Body of pancreas (tissue), 4 donors: ENCODE measurements around the gene ATG16L1. TPM values are rescaled to one million over a fixed set of nuclear protein-coding genes. Genes with fewer than 3 reads are reported as not detected.
"Not testable (repeated sequence)": the region's sequence is repeated elsewhere in the genome, so short reads cannot be mapped to it uniquely, and the experiment has no call there.

Experiments
- ATAC-seq: fragments of 150-250 bp; one replicate; pipeline ENCODE4 v1.9.1; 2016
- DNase-seq, 4 donors: peaks; one replicate each; pipeline ENCODE4 v3.0.0-alpha.2; 2019
- H3K27ac ChIP-seq, 4 donors: fragments of 200-600 bp; sonication (generic); 1 replicate in 3 of 4; 2 replicates in 1 of 4; pipeline versions ENCODE4 v1.5.1 to v1.6.1; 2016 to 2019; ENCODE audit warnings: mild to moderate bottlenecking in 1 of 4, mixed read lengths in 1 of 4, moderate library complexity in 1 of 4
- H3K27me3 ChIP-seq, 2 donors: fragments of 200-600 bp; sonication (generic); one replicate each; pipeline ENCODE4 v1.6.0; 2016; ENCODE audit warnings: mild to moderate bottlenecking in 1 of 2
- H3K36me3 ChIP-seq, 2 donors: fragments of 200-600 bp; sonication (generic); replicated peaks in 1 of 2; 2 replicates each; pipeline ENCODE4 v1.5.1; 2016; ENCODE audit warnings: low read depth in 2 of 2; ENCODE audit not compliant: insufficient read depth in 1 of 2
- H3K4me1 ChIP-seq: fragments of 200-600 bp; sonication (generic); one replicate; pipeline ENCODE4 v1.6.0; 2016
- H3K4me3 ChIP-seq, 2 donors: fragments of 200-600 bp; sonication (generic); 1 replicate in 1 of 2; 2 replicates in 1 of 2; pipeline ENCODE4 v1.5.1; 2016 to 2019
- H3K9me3 ChIP-seq, 3 donors: fragments of 200-600 bp; sonication (generic); 1 replicate in 2 of 3; 2 replicates in 1 of 3; pipeline ENCODE4 v1.5.1; 2016
- CTCF ChIP-seq, 7 experiments: fragments of 450-650 bp in 4 of 7; fragments of 200-600 bp in 3 of 7; sonication (generic) in 3 of 7; IDR thresholded peaks; one replicate each; pipeline ENCODE4 v1.5.1; 2016 to 2019; ENCODE audit warnings: antibody characterized with exemption in 7 of 7
- POLR2A ChIP-seq, 3 donors: fragments of 450-650 bp; IDR thresholded peaks; one replicate each; pipeline ENCODE4 v1.6.1; 2016; ENCODE audit warnings: antibody characterized with exemption in 3 of 3, mild to moderate bottlenecking in 2 of 3
- WGBS, 2 donors: methylation state at CpG; one replicate each; pipeline ENCODE4 v1.1.5; 2017; 5-methylcytosine and 5-hydroxymethylcytosine counted together
- intact Hi-C: fragments of 100-400 bp; cut with DNase I; formaldehyde crosslinking; loops from one replicate; pipeline ENCODE4 v1.15.1; 2023
- total RNA-seq, 2 donors: library from RNA; depleted of rRNA; stranded (reverse); fragments of >200 nt; gene quantifications; one replicate each; pipeline ENCODE4 v1.1.0, GENCODE V29; 2016

Gene ATG16L1
- total RNA-seq, 2 donors from 2014 or later = 23.7 to 29.1 TPM

- no peak overlapping the region for H3K27ac ChIP-seq
- DNase-seq (no peak), ATAC-seq (no peak)
- no peak overlapping the region for H3K4me3 ChIP-seq
- TF ChIP-seq CTCF (IDR thresholded peaks at IDR 0.05) (no peak), POLR2A (IDR thresholded peaks at IDR 0.05) (no peak)
- no peaks in the 10 kb centered on the region for H3K9me3 ChIP-seq
- no peaks in the 10 kb centered on the region for H3K4me1 ChIP-seq
- H3K27me3 ChIP-seq = no peaks in the 10 kb centered on the region
- 75 to 81% methylated on average over 4 of the region's 4 CpGs for WGBS, 2 donors
- no peaks in the 10 kb centered on the region for H3K36me3 ChIP-seq
- intact Hi-C loops = no loop called here
Observed at GRCh38 chr2:233328922-233329321, 77.4 kb downstream of the ATG16L1 start.

GRCh38 chr2:233329489-233330135 lies 78.1 kb downstream of the ATG16L1 start:
- DNase-seq (no peak), ATAC-seq (no peak)
- no peaks in the 10 kb centered on the region for H3K4me1 ChIP-seq
- H3K9me3 ChIP-seq = no peaks in the 10 kb centered on the region
- 70 to 80% methylated on average over 6 to 7 of the region's 7 CpGs for WGBS, 2 donors
- no peak overlapping the region for H3K4me3 ChIP-seq
- no peaks in the 10 kb centered on the region for H3K27me3 ChIP-seq
- no peak for TF ChIP-seq POLR2A (IDR thresholded peaks at IDR 0.05)
- TF ChIP-seq CTCF (IDR thresholded peaks at IDR 0.05) = no peak
- H3K27ac ChIP-seq = no peak overlapping the region
- no peaks in the 10 kb centered on the region for H3K36me3 ChIP-seq
- intact Hi-C loops = no loop called here

GRCh38 chr2:233331536-233331935 lies 80.1 kb downstream of the ATG16L1 start:
- 66 to 70% methylated on average over 15 of the region's 15 CpGs for WGBS, 2 donors
- no peaks in the 10 kb centered on the region for H3K4me1 ChIP-seq
- H3K36me3 ChIP-seq = no peaks in the 10 kb centered on the region
- ATAC-seq = no peak
- H3K4me3 ChIP-seq = no peak overlapping the region
- no peaks in the 10 kb centered on the region for H3K9me3 ChIP-seq
- TF ChIP-seq CTCF (IDR thresholded peaks at IDR 0.05) (no peak), POLR2A (IDR thresholded peaks at IDR 0.05) (no peak)
- H3K27me3 ChIP-seq = no peaks in the 10 kb centered on the region
- DNase-seq = peak in 3 of 4 donors; percentile 24 to 80 (median 42)
- peak overlapping the region in 2 of 4 donors; percentile 17 to 55 for H3K27ac ChIP-seq
- intact Hi-C loops = no loop called here

GRCh38 chr2:233332125-233332524 lies 80.7 kb downstream of the ATG16L1 start:
- H3K27ac ChIP-seq = peak overlapping the region in 1 of 4 donors; percentile 34
- 63 to 83% methylated on average over 4 of the region's 4 CpGs for WGBS, 2 donors
- ATAC-seq = no peak

GRCh38 chr2:233334915-233335314 lies 83.4 kb downstream of the ATG16L1 start:
- no peak for TF ChIP-seq CTCF (IDR thresholded peaks at IDR 0.05)
- no peak for TF ChIP-seq POLR2A (IDR thresholded peaks at IDR 0.05)
- Histone ChIP-seq H3K27ac (no peak overlapping the region), H3K36me3 (no peaks in the 10 kb centered on the region), H3K27me3 (no peaks in the 10 kb centered on the region), H3K9me3 (no peaks in the 10 kb centered on the region), H3K4me3 (no peak overlapping the region), H3K4me1 (no peaks in the 10 kb centered on the region)
- ATAC-seq (no peak), DNase-seq (no peak)
- 79 to 81% methylated on average over 5 to 11 of the region's 11 CpGs for WGBS, 2 donors
- intact Hi-C loops = no loop called here

More at GRCh38 chr2:233332125-233332524, 80.7 kb downstream of the ATG16L1 start:
- Histone ChIP-seq H3K4me3 (no peak overlapping the region), H3K36me3 (no peaks in the 10 kb centered on the region), H3K4me1 (no peaks in the 10 kb centered on the region), H3K27me3 (no peaks in the 10 kb centered on the region), H3K9me3 (no peaks in the 10 kb centered on the region)
- TF ChIP-seq POLR2A (IDR thresholded peaks at IDR 0.05) = no peak
- intact Hi-C loops = no loop called here
- no peak for DNase-seq

- H3K27ac ChIP-seq, H3K36me3 ChIP-seq, H3K4me1 ChIP-seq, DNase-seq, intact Hi-C loops, ATAC-seq, H3K9me3 ChIP-seq, H3K4me3 ChIP-seq, H3K27me3 ChIP-seq: not testable (repeated sequence)
- WGBS, 2 donors = 88 to 89% methylated on average over 13 of the region's 13 CpGs
Observed at GRCh38 chr2:233336091-233336490, 84.6 kb downstream of the ATG16L1 start.
